GM20431 (cell line): ENCODE data around the gene SMAD2.

Experiments used
- in situ Hi-C: fragments of 300-500 bp; cut with MseI, MboI; formaldehyde crosslinking; loops from one replicate; pipeline ENCODE4 v1.15.0; 2020; ENCODE audit warnings: low sequenced_read_pairs; ENCODE audit not compliant: unreplicated experiment

The SMAD2 gene

DNA sequence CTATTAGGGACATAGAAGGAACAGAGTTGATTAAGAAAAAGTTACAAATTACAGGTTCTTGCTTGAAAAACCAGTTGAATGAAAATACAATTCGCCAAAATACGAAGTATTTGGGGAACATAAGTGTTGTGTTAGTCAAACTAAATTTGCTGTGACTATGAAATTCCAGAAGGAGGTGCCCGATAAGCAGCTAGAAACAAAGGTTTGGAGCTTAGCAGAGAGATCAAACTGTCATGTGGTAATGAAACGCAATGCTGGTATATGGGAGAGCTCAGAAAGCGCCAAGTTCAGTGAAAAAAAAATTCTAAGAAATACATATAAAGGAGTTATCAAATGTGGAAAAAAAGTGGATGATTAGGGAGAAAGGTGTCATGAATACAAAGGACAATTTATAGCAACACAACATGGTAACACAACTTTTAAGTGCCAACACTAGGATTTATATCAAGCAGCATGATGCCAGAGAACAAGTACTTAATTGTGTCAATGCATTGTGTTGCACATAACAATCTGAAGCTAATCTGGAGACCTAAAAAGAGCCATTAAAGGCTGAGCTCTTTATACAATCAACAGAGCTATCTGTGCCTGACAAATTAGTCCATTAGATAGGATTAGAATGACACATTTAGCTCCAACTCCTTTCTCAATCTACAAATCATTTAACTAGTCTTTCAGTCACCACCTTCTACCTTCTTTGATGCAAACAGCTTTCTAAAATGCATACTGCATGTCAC lies 31.2 kb downstream of the SMAD2 start:
- in situ Hi-C loops, result no loop called here

GRCh38 chr18:47898696-47899095 lies 31.8 kb downstream of the SMAD2 start:
- in situ Hi-C loops, result no loop called here

DNA sequence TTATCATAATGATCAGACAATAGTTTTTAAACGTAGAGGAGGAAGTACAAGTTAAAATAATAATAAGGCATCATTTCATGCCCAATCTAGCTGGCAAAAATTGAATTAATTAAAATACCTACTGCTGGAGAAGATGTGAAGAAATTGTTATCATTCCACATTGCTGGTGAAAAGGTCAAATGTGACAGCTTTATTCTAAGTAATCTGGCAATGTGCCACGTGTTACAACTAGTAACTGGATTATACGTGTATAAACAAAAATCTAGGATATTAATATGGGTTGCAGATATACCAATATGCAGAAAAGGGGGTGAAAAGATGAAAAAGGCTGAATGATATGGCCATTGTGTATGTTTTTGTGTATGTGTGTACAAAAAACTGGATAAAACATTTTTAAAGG lies 32.4 kb downstream of the SMAD2 start:
- in situ Hi-C loops, result no loop called here

DNA sequence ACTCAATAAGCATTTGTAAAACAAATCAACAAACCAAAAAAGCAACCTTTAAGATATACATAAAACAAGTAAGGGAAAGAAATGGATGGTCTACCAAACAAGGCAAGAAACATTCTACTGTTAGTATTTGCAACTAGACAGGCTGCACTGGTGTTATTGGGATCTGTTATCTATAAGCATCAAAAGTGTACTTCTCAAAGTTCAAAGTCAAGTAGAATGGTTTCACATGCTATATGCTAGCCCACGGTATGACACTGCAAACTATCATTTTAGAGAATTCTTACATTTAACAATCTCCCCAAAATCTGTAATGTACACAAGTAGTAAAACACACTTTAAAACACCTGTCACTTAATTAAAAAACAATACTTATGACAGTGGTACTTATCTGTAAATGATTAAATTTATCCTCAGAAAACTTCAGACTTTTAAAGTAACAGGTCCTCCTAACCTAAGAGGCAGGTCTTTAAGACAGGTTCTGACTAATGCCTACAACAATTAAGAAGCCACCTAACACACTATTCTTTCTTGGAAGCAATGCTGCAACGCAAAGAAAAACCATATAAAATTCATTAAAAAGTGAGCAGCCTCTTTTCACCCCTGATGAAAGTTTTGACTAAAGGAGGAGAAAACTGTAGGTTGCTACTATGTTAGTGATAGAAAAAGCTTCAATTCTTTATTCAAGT lies 34.8 kb downstream of the SMAD2 start:
- in situ Hi-C loops, result no loop called here

- in situ Hi-C loops, result no loop called here
Measured at GRCh38 chr18:47893939-47894699, 36.3 kb downstream of the SMAD2 start.

GRCh38 chr18:47893047-47893446 lies 37.4 kb downstream of the SMAD2 start:
- in situ Hi-C loops, result no loop called here

- in situ Hi-C loops, result no loop called here
Measured at GRCh38 chr18:47888156-47888555, 42.3 kb downstream of the SMAD2 start.

DNA sequence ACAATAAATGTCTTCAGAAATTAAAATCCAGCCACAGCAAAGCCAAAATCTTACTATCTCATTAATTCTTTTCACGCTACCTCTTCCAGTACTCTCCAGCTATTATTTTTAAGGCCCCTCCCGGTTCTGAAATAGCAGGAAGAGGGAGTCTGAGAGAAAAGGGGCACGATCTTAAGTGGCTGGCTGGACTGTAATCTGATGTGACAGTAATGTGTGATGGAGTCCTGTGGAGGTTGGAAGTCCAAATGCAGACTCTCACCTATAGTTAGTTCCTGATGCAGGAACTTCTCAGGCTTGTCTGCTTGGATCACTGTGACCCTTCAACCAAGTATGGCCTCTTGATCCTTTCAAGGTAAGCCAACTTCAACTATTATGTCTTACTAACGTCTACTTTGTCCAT lies 43.2 kb downstream of the SMAD2 start:
- in situ Hi-C loops, result no loop called here

DNA sequence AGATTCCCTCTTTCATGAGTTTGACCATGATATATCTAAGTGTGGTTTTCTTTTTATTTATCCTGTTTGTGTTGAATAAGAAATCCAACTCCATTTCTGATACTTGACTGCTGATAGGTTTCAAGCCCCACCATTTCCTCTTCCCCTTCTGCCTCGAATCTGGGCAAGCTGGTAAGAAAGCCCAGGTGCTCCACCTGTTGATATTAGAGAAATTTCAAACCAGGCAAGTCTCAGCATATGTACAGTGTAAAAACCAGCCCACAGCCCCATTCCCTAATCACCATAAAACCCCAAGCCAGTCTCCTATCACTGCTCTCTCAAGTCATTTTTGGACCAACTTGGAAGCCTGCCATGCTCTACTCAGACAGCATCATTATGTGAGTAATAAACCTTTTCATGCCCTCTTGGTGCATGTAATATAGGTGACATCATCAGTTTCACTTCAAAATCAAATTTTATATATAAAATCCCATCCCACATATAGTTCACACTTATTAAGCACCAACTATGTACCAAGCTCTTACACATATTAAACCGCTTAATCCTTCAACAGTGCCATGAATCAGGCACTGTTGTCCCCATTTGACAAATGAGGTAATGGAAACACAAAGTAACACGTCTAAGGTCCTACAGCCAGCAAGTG lies 46.6 kb downstream of the SMAD2 start:
- in situ Hi-C loops, result no loop called here

GRCh38 chr18:47882641-47883040 lies 47.8 kb downstream of the SMAD2 start:
- in situ Hi-C loops, result no loop called here

DNA sequence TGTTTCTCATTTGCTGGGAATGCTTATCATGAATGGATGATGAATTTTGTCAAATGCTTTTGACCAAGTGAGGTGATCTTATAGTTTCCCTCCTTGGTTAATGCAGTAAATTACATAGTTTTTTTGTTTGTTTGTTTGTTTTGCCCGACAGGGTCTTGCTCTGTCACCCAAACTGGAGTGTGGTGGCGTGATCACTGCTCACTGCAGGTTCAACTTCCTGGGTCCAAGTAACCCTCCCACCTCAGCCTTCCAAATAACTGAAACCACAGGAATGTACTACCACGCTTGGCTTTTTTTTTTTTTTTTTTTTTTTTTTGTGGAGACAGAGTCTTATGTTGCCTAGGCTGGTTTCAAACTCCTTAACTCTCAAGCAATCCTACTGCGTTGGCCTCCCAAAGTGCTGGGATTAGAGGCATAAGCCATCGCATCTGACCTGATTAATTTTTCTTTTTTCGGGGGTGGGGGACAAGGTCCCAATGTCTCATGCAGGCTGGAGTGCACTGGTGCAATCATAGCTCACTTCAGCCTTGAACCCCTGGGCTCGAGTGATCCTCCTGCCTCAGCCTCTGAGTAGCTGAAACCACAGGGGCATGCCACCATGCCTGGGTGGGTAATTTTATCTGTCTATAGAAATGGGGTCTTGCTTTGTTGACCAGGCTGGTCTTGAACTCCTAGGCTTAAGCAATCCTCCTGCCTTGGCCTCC lies 48.6 kb downstream of the SMAD2 start:
- in situ Hi-C loops, result no loop called here

DNA sequence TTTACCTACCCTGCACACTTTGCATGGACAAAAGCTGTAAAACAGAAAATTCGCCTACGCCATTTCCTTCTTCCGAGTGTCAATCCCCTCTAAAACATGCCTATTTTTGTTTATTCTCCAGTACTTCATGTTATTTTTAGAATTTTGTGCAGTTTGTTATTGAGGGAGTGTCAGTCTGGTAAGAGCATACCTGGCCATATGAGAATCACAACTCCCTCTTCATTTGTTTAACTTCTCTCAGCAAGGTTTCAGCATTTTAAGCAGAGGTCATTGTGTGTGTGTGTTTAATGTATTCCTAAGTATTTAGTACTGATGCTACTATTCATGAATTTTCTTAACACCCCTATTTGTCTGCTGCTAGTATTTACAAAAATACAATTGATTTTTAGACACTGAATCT lies 49.4 kb downstream of the SMAD2 start:
- in situ Hi-C loops, result no loop called here

DNA sequence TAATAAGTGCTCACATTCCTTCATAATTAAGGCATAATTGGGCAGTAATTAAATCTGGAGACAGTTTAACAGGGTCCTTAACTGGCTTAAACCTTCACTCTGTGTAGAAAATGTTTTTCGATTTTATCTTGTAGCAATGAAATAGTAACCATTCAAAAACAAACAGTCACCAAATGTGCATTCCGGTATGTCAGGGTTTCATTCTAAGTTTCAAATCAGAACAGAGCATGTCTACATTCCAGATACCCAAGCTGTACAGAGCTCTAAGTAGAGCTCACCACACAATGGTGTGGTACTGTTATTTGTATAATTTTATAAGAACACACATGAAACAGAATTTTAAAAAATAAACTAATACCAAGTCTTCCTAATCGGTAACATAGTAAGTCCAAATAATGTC lies 52.6 kb downstream of the SMAD2 start:
- in situ Hi-C loops, result no loop called here

- in situ Hi-C loops, result no loop called here
Measured at GRCh38 chr18:47876813-47877212, 53.6 kb downstream of the SMAD2 start.

GRCh38 chr18:47873625-47874024 lies 56.8 kb downstream of the SMAD2 start:
- in situ Hi-C loops, result no loop called here

DNA sequence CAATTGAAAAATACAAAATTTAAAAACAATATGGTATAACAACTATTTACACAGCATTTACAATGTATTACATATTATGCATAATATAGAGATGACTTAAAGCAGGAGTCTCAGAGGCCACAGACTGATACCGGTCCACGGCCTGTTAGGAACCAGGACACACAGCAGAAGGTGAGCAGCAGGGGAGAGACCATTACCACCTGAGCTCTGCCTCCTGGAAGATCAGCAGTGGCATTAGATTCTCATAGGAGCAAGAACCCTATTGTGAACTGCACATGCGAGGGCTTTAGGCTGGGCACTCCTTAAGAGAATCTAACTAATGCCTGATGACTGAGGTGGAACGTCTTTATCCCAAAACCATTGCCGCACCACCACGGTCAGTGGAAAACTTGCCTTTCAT lies 58.0 kb downstream of the SMAD2 start:
- in situ Hi-C loops, result no loop called here

DNA sequence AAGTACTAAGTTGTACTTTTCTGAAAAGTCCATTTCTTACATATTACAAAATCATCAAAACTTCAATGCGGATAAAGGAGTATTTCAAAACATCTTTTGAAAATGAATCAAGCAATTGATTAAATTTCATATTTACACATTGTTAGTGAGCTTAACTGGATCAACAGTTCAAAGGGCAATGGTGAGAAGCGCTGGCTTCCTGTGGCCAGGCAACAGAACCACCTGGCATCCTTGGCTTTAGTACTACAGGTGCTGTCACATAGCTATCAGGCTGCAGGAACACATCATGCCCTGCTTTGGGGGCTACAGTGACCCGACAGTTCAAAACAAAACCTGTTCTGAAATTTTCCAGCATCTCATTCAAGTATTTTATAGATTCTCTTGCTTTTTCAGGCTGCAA lies 59.2 kb downstream of the SMAD2 start:
- in situ Hi-C loops, result no loop called here

DNA sequence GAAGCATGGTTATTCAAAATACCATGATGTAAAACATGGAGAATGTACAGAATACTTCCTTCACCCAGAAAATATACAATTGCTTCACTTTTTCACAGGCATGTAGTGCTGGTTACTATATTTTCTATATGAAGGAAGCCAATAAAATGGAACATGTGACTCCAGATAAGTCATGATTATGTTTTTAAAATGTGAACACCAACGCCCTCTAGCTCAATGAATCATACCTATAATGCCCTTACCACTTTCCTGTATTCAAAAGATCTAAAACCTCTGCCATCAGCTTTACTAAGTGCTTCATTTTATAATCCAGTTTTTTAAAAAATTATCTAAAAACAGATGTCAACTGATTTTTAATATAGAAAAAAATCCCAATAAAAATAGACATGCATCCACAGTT lies 59.9 kb downstream of the SMAD2 start:
- in situ Hi-C loops, result no loop called here

DNA sequence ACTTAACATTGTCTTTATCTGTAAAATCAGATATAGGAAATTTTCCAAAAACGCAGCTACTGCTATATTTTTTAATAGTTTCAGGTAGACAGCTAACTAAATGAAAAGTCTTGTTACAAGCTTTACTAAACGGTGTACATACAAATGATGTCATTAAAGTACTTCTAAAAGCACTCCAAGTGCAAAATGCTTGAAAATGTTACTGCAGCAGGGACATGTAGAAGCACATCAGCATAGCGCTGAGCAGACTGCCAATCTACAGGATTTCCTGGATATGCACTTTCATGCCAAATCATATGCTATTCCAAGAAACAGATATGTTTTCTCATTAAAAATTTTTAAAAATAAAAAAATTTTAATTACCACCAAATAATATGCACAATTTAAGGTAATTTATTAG lies 61.7 kb downstream of the SMAD2 start:
- in situ Hi-C loops, result no loop called here

- in situ Hi-C loops, result no loop called here
Measured at GRCh38 chr18:47865183-47865582, 65.3 kb downstream of the SMAD2 start.
